Measurements from ENCODE around the gene CEMIP.

The CEMIP gene

DNA sequence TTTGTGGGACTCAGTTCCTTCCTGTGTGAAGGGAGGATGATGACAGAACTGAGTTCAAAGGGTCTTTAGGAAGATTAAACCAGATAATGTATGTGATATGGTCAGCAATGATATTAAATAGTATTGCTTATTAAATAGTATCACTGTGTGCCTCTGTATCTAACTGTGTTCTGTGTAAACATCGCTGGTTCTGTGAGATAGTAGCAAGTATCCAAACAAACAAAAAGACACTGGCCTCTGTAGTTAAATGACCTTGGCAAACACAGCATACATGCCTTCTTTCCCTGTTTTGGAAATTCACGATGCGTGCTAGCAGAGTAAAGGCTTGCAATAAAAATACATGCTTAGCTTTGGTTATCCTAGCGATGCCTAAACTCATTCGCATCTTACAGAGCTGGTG, 134.4 kb downstream of the CEMIP start:
- no peaks in the 10 kb centered on the region for H3K4me1 ChIP-seq (ENCODE audit: control insufficient read depth, insufficient read depth, low read length)
- no peaks in the 10 kb centered on the region for H3K36me3 ChIP-seq (ENCODE audit: control insufficient read depth, insufficient read depth, low read length)
- H3K9ac ChIP-seq (ENCODE audit: low read length) = no peak overlapping the region
- H3K9me3 ChIP-seq (ENCODE audit: control insufficient read depth, low read length) = no peaks in the 10 kb centered on the region
- H3K27me3 ChIP-seq (ENCODE audit: control insufficient read depth, insufficient read depth, low read length) = no peaks in the 10 kb centered on the region
- no peak overlapping the region for H3K4me3 ChIP-seq (ENCODE audit: low read length)

DNA sequence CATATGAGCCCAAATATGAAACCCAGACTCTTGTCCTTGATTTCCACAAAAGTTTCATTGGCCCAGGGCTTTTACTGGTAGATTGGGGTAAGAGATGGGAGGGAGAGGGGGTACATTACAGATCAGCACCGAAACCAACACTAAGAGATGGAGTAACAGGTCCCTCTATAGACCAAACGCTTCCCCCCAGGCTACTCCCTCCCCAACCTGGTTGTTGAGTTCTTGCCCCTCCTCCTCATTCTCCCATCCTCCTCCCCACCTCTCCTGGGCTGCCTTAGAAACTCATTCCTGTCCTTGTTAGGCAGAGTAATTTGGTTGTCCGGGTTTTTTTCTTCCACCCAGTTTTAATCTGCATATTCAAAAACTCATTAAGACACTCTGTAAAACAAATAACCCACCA, 136.3 kb downstream of the CEMIP start:
- H3K9ac ChIP-seq (ENCODE audit: low read length) = no peak overlapping the region
- no peaks in the 10 kb centered on the region for H3K9me3 ChIP-seq (ENCODE audit: control insufficient read depth, low read length)
- H3K27me3 ChIP-seq (ENCODE audit: control insufficient read depth, insufficient read depth, low read length) = no peaks in the 10 kb centered on the region
- no peak overlapping the region for H3K4me3 ChIP-seq (ENCODE audit: low read length)
- H3K4me1 ChIP-seq (ENCODE audit: control insufficient read depth, insufficient read depth, low read length) = no peaks in the 10 kb centered on the region
- H3K36me3 ChIP-seq (ENCODE audit: control insufficient read depth, insufficient read depth, low read length) = no peaks in the 10 kb centered on the region

DNA sequence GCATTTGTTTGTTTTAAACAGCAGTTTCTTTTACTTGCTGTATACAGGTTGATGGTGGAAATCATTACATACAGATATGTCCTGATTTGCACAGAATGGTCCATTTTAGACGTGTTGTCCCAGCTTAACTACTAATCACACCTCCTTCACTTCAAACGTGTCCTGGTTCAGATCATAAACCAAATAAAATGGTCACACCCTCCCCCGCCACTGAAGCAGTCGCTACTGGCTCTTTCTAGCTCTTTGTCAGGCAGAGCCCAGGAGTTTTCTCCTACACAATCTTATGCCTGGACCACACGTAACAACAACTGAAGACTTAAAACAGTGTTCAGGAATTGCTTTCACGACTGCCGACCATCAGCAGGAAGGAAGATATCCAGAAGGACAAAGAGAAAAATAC, 136.9 kb downstream of the CEMIP start:
- no peaks in the 10 kb centered on the region for H3K36me3 ChIP-seq (ENCODE audit: control insufficient read depth, insufficient read depth, low read length)
- H3K4me1 ChIP-seq (ENCODE audit: control insufficient read depth, insufficient read depth, low read length) = no peaks in the 10 kb centered on the region
- no peaks in the 10 kb centered on the region for H3K27me3 ChIP-seq (ENCODE audit: control insufficient read depth, insufficient read depth, low read length)
- H3K9ac ChIP-seq (ENCODE audit: low read length) = no peak overlapping the region
- H3K4me3 ChIP-seq (ENCODE audit: low read length) = no peak overlapping the region
- no peaks in the 10 kb centered on the region for H3K9me3 ChIP-seq (ENCODE audit: control insufficient read depth, low read length)

- H3K4me3 ChIP-seq (ENCODE audit: low read length) = no peak overlapping the region
- no peak overlapping the region for H3K9ac ChIP-seq (ENCODE audit: low read length)
- no peaks in the 10 kb centered on the region for H3K36me3 ChIP-seq (ENCODE audit: control insufficient read depth, insufficient read depth, low read length)
- no peaks in the 10 kb centered on the region for H3K4me1 ChIP-seq (ENCODE audit: control insufficient read depth, insufficient read depth, low read length)
- no peaks in the 10 kb centered on the region for H3K9me3 ChIP-seq (ENCODE audit: control insufficient read depth, low read length)
- no peaks in the 10 kb centered on the region for H3K27me3 ChIP-seq (ENCODE audit: control insufficient read depth, insufficient read depth, low read length)
These were observed 139.1 kb downstream of the CEMIP start for GRCh38 chr15:80918196-80918783.

GRCh38 chr15:80920271-80920699, 141.1 kb downstream of the CEMIP start:
- no peaks in the 10 kb centered on the region for H3K9me3 ChIP-seq (ENCODE audit: control insufficient read depth, low read length)
- H3K9ac ChIP-seq (ENCODE audit: low read length) = no peak overlapping the region
- no peaks in the 10 kb centered on the region for H3K4me1 ChIP-seq (ENCODE audit: control insufficient read depth, insufficient read depth, low read length)
- H3K36me3 ChIP-seq (ENCODE audit: control insufficient read depth, insufficient read depth, low read length) = no peaks in the 10 kb centered on the region
- no peak overlapping the region for H3K4me3 ChIP-seq (ENCODE audit: low read length)
- H3K27me3 ChIP-seq (ENCODE audit: control insufficient read depth, insufficient read depth, low read length) = no peaks in the 10 kb centered on the region

- H3K9ac ChIP-seq (ENCODE audit: low read length) = no peak overlapping the region
- no peaks in the 10 kb centered on the region for H3K36me3 ChIP-seq (ENCODE audit: control insufficient read depth, insufficient read depth, low read length)
- no peaks in the 10 kb centered on the region for H3K9me3 ChIP-seq (ENCODE audit: control insufficient read depth, low read length)
- no peaks in the 10 kb centered on the region for H3K4me1 ChIP-seq (ENCODE audit: control insufficient read depth, insufficient read depth, low read length)
- no peaks in the 10 kb centered on the region for H3K27me3 ChIP-seq (ENCODE audit: control insufficient read depth, insufficient read depth, low read length)
- no peak overlapping the region for H3K4me3 ChIP-seq (ENCODE audit: low read length)
These were observed 142.7 kb downstream of the CEMIP start for GRCh38 chr15:80921736-80922410.

- Histone ChIP-seq H3K4me1 (ENCODE audit: control insufficient read depth, insufficient read depth, low read length) (no peaks in the 10 kb centered on the region), H3K9me3 (ENCODE audit: control insufficient read depth, low read length) (no peaks in the 10 kb centered on the region), H3K4me3 (ENCODE audit: low read length) (no peak overlapping the region), H3K36me3 (ENCODE audit: control insufficient read depth, insufficient read depth, low read length) (no peaks in the 10 kb centered on the region), H3K9ac (ENCODE audit: low read length) (no peak overlapping the region), H3K27me3 (ENCODE audit: control insufficient read depth, insufficient read depth, low read length) (no peaks in the 10 kb centered on the region)
These were observed 144.5 kb downstream of the CEMIP start for GRCh38 chr15:80923668-80924067.

GRCh38 chr15:80924278-80924677, 145.1 kb downstream of the CEMIP start:
- H3K9ac ChIP-seq (ENCODE audit: low read length) = no peak overlapping the region
- no peaks in the 10 kb centered on the region for H3K4me1 ChIP-seq (ENCODE audit: control insufficient read depth, insufficient read depth, low read length)
- no peaks in the 10 kb centered on the region for H3K27me3 ChIP-seq (ENCODE audit: control insufficient read depth, insufficient read depth, low read length)
- H3K4me3 ChIP-seq (ENCODE audit: low read length) = no peak overlapping the region
- H3K36me3 ChIP-seq (ENCODE audit: control insufficient read depth, insufficient read depth, low read length) = no peaks in the 10 kb centered on the region
- H3K9me3 ChIP-seq (ENCODE audit: control insufficient read depth, low read length) = no peaks in the 10 kb centered on the region

DNA sequence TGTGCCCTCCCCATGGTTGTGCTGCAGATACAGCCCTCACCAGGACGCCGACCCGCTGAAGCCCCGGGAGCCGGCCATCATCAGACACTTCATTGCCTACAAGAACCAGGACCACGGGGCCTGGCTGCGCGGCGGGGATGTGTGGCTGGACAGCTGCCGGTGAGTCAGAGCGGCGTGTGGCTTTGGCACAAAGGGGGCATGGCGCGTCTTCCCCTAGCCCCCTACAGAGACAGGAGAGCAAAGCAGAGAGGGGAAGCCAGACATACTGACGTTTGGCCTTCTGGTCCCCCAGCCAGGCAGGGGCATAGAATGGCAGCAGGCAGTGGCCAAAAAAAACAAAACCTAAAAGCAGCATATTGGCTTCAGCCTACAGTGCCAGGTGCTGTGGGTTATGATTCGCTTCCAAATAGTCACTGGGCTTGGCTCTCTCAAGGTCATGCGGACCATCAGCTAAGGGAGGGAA, 146.5 kb downstream of the CEMIP start:
- Histone ChIP-seq H3K36me3 (ENCODE audit: control insufficient read depth, insufficient read depth, low read length) (no peaks in the 10 kb centered on the region), H3K9me3 (ENCODE audit: control insufficient read depth, low read length) (no peaks in the 10 kb centered on the region), H3K27me3 (ENCODE audit: control insufficient read depth, insufficient read depth, low read length) (no peaks in the 10 kb centered on the region), H3K4me3 (ENCODE audit: low read length) (no peak overlapping the region), H3K4me1 (ENCODE audit: control insufficient read depth, insufficient read depth, low read length) (no peaks in the 10 kb centered on the region), H3K9ac (ENCODE audit: low read length) (no peak overlapping the region)

- Histone ChIP-seq H3K9ac (ENCODE audit: low read length) (no peak overlapping the region), H3K9me3 (ENCODE audit: control insufficient read depth, low read length) (no peaks in the 10 kb centered on the region), H3K4me3 (ENCODE audit: low read length) (no peak overlapping the region), H3K36me3 (ENCODE audit: control insufficient read depth, insufficient read depth, low read length) (no peaks in the 10 kb centered on the region), H3K4me1 (ENCODE audit: control insufficient read depth, insufficient read depth, low read length) (no peaks in the 10 kb centered on the region), H3K27me3 (ENCODE audit: control insufficient read depth, insufficient read depth, low read length) (no peaks in the 10 kb centered on the region)
These were observed 147.0 kb downstream of the CEMIP start for GRCh38 chr15:80926126-80926525.

DNA sequence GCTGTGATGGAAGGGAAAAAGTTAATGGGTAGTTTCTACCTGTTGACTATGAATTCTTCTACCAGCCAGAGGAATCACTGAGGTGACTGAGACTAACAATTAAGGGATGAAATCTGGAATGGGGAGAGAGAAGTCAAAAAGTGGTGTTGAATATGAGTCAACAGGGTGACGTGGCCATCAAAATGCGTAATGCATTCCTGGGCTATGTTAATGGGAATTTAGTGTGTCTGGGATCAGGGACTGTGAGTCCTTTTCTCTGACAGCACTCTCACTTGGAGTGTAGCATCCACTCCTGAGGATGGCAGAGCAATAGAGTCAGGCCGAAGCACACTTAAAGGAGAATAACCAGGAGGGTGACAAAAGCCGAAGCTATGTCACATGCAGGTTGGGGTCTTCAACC, 150.1 kb downstream of the CEMIP start:
- Histone ChIP-seq H3K9ac (ENCODE audit: low read length) (no peak overlapping the region), H3K4me1 (ENCODE audit: control insufficient read depth, insufficient read depth, low read length) (no peaks in the 10 kb centered on the region), H3K9me3 (ENCODE audit: control insufficient read depth, low read length) (no peaks in the 10 kb centered on the region), H3K36me3 (ENCODE audit: control insufficient read depth, insufficient read depth, low read length) (no peaks in the 10 kb centered on the region), H3K27me3 (ENCODE audit: control insufficient read depth, insufficient read depth, low read length) (no peaks in the 10 kb centered on the region), H3K4me3 (ENCODE audit: low read length) (no peak overlapping the region)

DNA sequence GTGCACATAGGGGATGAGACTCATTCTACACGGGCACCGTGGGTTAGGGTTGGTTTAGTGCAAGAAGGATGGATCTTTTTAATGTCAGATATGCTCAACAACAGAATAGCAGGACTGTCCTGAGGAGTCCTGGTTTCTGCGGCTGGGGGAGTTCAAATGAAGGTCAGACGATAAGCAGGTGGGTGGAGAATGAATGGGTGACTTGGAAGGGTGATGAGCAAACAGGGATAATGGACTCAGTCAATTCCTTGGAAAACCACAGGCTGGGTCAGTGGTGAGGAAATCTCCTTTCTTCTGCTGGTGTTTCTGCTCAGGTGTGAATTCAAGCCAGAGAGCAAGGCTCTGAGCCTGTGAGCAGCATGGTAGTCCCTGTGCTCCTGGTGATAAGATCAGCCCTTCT, 150.5 kb downstream of the CEMIP start:
- H3K4me1 ChIP-seq (ENCODE audit: control insufficient read depth, insufficient read depth, low read length) = no peaks in the 10 kb centered on the region
- H3K27me3 ChIP-seq (ENCODE audit: control insufficient read depth, insufficient read depth, low read length) = no peaks in the 10 kb centered on the region
- H3K9ac ChIP-seq (ENCODE audit: low read length) = no peak overlapping the region
- no peaks in the 10 kb centered on the region for H3K36me3 ChIP-seq (ENCODE audit: control insufficient read depth, insufficient read depth, low read length)
- no peaks in the 10 kb centered on the region for H3K9me3 ChIP-seq (ENCODE audit: control insufficient read depth, low read length)
- H3K4me3 ChIP-seq (ENCODE audit: low read length) = no peak overlapping the region
